ENCODE results near the gene EIPR1. TPM values are rescaled to one million over a fixed set of nuclear protein-coding genes. Genes with fewer than 3 reads are reported as not detected.
A peak's percentile ranks its signal among the peaks of the same experiment; 100 is the strongest.

EIPR1 gene
- total RNA-seq, 1 donor from 2014 or later: 27.8 TPM

- TF ChIP-seq CTCF (IDR thresholded peaks at IDR 0.05; ENCODE audit: insufficient read depth, low read depth, low read length): no peak
- no peak for TF ChIP-seq EZH2 (IDR thresholded peaks at IDR 0.05; ENCODE audit: insufficient read depth, low read length)
- no peak for DNase-seq (ENCODE audit: low read depth)
- H3K9me3 ChIP-seq (ENCODE audit: insufficient read depth, low read depth, low read length): no peaks in the 10 kb centered on the region
- H3K4me1 Mint-ChIP-seq (ENCODE audit: low read depth, unreplicated experiment): peaks cover 8% of the 10 kb centered on the region
- no peak overlapping the region for H2AFZ ChIP-seq (ENCODE audit: low read depth, low read length)
- H3K4me3 ChIP-seq (ENCODE audit: insufficient read depth, low read depth, low read length): no peak overlapping the region
- no peaks in the 10 kb centered on the region for H3K36me3 ChIP-seq (ENCODE audit: insufficient read depth, low read length)
- H4K20me1 ChIP-seq (ENCODE audit: insufficient read depth, low read length): peaks cover 53% of the 10 kb centered on the region
- H3K27me3 Mint-ChIP-seq (ENCODE audit: low read depth, unreplicated experiment): no peaks in the 10 kb centered on the region
- H3K27ac Mint-ChIP-seq (ENCODE audit: unreplicated experiment): no peak overlapping the region
- H3K4me2 ChIP-seq (ENCODE audit: low read length): peak overlapping the region; percentile 82
- peaks cover 16% of the 10 kb centered on the region for H3K4me1 ChIP-seq (ENCODE audit: insufficient read depth, low read length)
- H3K36me3 Mint-ChIP-seq (ENCODE audit: low read depth, unreplicated experiment): peaks cover 14% of the 10 kb centered on the region
- H3K27me3 ChIP-seq (ENCODE audit: insufficient read depth, low read length): no peaks in the 10 kb centered on the region
- peak overlapping the region; percentile 10 for H3K4me3 Mint-ChIP-seq (ENCODE audit: unreplicated experiment)
- H3K27ac ChIP-seq (ENCODE audit: low read depth, low read length): no peak overlapping the region
- H3K79me2 ChIP-seq (ENCODE audit: insufficient read depth, low read length): peaks cover 4% of the 10 kb centered on the region
- H3K9ac ChIP-seq (ENCODE audit: low read length): no peak overlapping the region
- H3K9me3 Mint-ChIP-seq (ENCODE audit: unreplicated experiment): peaks cover 7% of the 10 kb centered on the region
- no peak for FAIRE-seq
Observed at GRCh38 chr2:3283206-3283605, 94.4 kb downstream of the EIPR1 start.

DNA sequence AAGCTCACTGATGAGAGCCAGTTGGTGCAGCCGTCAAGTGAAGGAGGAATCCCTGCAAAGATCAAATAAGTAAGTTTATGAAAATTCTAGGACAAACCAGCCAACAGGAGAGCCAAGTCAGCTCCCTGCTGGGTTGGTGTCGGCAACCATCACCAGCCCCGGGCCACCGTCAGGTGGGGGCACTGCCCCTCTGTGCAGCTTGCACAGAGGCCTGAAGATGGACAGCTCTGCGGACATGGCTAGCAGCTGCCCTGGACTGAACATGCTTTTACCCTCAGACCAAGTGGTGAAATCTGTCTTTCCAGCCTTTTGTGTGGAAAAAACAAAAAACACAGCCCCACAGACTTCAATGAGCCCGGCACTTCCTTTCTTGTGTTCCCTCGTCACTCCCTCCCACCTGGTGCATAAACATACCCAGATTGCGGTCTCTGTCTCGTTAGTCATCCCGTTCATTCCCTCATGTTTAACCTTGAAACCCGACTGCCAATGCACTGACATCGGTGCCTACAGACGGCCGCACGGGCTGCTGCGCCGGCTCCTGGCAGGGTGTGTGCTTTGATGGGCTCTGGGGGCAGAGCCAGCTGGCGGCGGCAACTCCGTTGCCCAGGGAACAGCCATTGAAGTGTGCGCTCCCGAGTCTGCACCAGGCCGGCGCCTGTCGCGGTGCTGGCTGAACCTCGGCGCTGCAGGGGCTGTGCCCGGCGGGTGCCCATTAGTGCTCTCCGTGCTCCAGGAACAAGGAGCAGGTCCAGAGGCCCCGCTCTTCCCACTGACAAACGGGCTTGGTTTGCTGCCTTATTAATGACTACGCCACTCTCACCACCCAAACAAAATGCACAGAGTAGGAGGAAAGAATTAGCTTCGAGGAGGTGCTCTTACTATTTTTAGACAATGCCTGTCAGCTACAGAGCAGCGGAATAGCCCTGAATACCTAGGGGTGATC, 95.3 kb downstream of the EIPR1 start:
- DNase-seq (ENCODE audit: low read depth) (peak; percentile 83), FAIRE-seq (peak; percentile 9)
- H3K36me3 ChIP-seq (ENCODE audit: insufficient read depth, low read length): no peaks in the 10 kb centered on the region
- H3K79me2 ChIP-seq (ENCODE audit: insufficient read depth, low read length): peaks cover 4% of the 10 kb centered on the region
- Mint-ChIP-seq H3K4me3 (ENCODE audit: unreplicated experiment) (no peak overlapping the region), H3K4me1 (ENCODE audit: low read depth, unreplicated experiment) (peaks cover 8% of the 10 kb centered on the region), H3K27ac (ENCODE audit: unreplicated experiment) (no peak overlapping the region), H3K9me3 (ENCODE audit: unreplicated experiment) (peaks cover 3% of the 10 kb centered on the region), H3K36me3 (ENCODE audit: low read depth, unreplicated experiment) (peaks cover 9% of the 10 kb centered on the region), H3K27me3 (ENCODE audit: low read depth, unreplicated experiment) (no peaks in the 10 kb centered on the region)
- TF ChIP-seq CTCF (IDR thresholded peaks at IDR 0.05; ENCODE audit: insufficient read depth, low read depth, low read length) (no peak), EZH2 (IDR thresholded peaks at IDR 0.05; ENCODE audit: insufficient read depth, low read length) (no peak)
- peak overlapping the region; percentile 82 for H3K4me2 ChIP-seq (ENCODE audit: low read length)
- H3K27ac ChIP-seq (ENCODE audit: low read depth, low read length): no peak overlapping the region
- H4K20me1 ChIP-seq (ENCODE audit: insufficient read depth, low read length): peaks cover 46% of the 10 kb centered on the region
- peak overlapping the region; percentile 7 for H2AFZ ChIP-seq (ENCODE audit: low read depth, low read length)
- H3K4me3 ChIP-seq (ENCODE audit: insufficient read depth, low read depth, low read length): peak overlapping the region; percentile 36
- H3K27me3 ChIP-seq (ENCODE audit: insufficient read depth, low read length): no peaks in the 10 kb centered on the region
- no peaks in the 10 kb centered on the region for H3K9me3 ChIP-seq (ENCODE audit: insufficient read depth, low read depth, low read length)
- H3K4me1 ChIP-seq (ENCODE audit: insufficient read depth, low read length): peaks cover 16% of the 10 kb centered on the region
- peak overlapping the region; percentile 7 for H3K9ac ChIP-seq (ENCODE audit: low read length)
